DOHH2 (cell line): ENCODE data around the gene MBP.

Experiments used
- H3F3A ChIP-seq: fragments of 200-600 bp; sonication (generic), shearing (Covaris generic); 2 replicates; pipeline ENCODE4 v1.6.0; 2016; ENCODE audit warnings: antibody characterized with exemption, mild to moderate bottlenecking; ENCODE audit not compliant: control insufficient read depth, insufficient read depth
- H3K27ac ChIP-seq: fragments of 200-600 bp; sonication (generic); 2 replicates; pipeline ENCODE4 v1.5.1; 2014; ENCODE audit warnings: low read depth, mild to moderate bottlenecking, low read length, moderate library complexity
- H3K27me3 ChIP-seq: fragments of 200-600 bp; sonication (generic); 2 replicates; pipeline ENCODE4 v1.6.1; 2014; ENCODE audit warnings: mild to moderate bottlenecking, low read length, mixed read lengths; ENCODE audit not compliant: control insufficient read depth
- H3K36me3 ChIP-seq: fragments of 200-600 bp; sonication (generic); 2 replicates; pipeline ENCODE4 v1.6.1; 2014; ENCODE audit warnings: mild to moderate bottlenecking, low read length, moderate library complexity, mixed read lengths; ENCODE audit not compliant: control insufficient read depth
- H3K4me1 ChIP-seq: fragments of 200-600 bp; sonication (generic); 2 replicates; pipeline ENCODE4 v1.6.1; 2014; ENCODE audit warnings: mild to moderate bottlenecking, low read length, mixed read lengths; ENCODE audit not compliant: control insufficient read depth
- H3K4me2 ChIP-seq: fragments of 200-600 bp; sonication (generic); 2 replicates; pipeline ENCODE4 v1.6.0; 2014; ENCODE audit warnings: mild to moderate bottlenecking, low read length, moderate library complexity
- H3K4me3 ChIP-seq: fragments of 200-600 bp; sonication (generic); 2 replicates; pipeline ENCODE4 v1.5.1; 2014; ENCODE audit warnings: mild to moderate bottlenecking, low read length, mixed read lengths
- H3K79me2 ChIP-seq: fragments of 200-600 bp; sonication (generic); 2 replicates; pipeline ENCODE4 v1.6.1; 2014; ENCODE audit warnings: mild to moderate bottlenecking, low read length, mixed read lengths; ENCODE audit not compliant: control insufficient read depth
- H3K9me2 ChIP-seq: fragments of 200-600 bp; sonication (generic); replicated peaks from 2 replicates; pipeline ENCODE4 v1.6.1; 2014; ENCODE audit warnings: mild to moderate bottlenecking, low read length, mixed read lengths; ENCODE audit not compliant: control insufficient read depth
- H3K9me3 ChIP-seq: fragments of 200-600 bp; sonication (generic); 2 replicates; pipeline ENCODE4 v1.6.1; 2014; ENCODE audit warnings: antibody characterized with exemption, low read length, mixed read lengths; ENCODE audit not compliant: control insufficient read depth, insufficient read depth
- H4K20me1 ChIP-seq: fragments of 200-600 bp; sonication (generic); 2 replicates; pipeline ENCODE4 v1.6.0; 2014; ENCODE audit warnings: low read depth, mild to moderate bottlenecking, antibody characterized with exemption, low read length, moderate library complexity; ENCODE audit not compliant: control insufficient read depth, insufficient read depth
- EZH2phosphoT487 ChIP-seq: fragments of 200-600 bp; sonication (generic); IDR thresholded peaks from 2 replicates; pipeline ENCODE4 v1.6.1; 2017; ENCODE audit warnings: borderline replicate concordance, mild to moderate bottlenecking, antibody characterized with exemption, low read length, moderate library complexity, mixed read lengths
- TF ChIP-seq, protein P1 (sequence below): fragments of 200-600 bp; sonication (generic); IDR thresholded peaks from one replicate; pipeline ENCODE4 v1.5.1; 2014; ENCODE audit warnings: antibody characterized with exemption, mild to moderate bottlenecking, low read depth, low read length; ENCODE audit not compliant: poor library complexity, severe bottlenecking

The MBP gene

DNA sequence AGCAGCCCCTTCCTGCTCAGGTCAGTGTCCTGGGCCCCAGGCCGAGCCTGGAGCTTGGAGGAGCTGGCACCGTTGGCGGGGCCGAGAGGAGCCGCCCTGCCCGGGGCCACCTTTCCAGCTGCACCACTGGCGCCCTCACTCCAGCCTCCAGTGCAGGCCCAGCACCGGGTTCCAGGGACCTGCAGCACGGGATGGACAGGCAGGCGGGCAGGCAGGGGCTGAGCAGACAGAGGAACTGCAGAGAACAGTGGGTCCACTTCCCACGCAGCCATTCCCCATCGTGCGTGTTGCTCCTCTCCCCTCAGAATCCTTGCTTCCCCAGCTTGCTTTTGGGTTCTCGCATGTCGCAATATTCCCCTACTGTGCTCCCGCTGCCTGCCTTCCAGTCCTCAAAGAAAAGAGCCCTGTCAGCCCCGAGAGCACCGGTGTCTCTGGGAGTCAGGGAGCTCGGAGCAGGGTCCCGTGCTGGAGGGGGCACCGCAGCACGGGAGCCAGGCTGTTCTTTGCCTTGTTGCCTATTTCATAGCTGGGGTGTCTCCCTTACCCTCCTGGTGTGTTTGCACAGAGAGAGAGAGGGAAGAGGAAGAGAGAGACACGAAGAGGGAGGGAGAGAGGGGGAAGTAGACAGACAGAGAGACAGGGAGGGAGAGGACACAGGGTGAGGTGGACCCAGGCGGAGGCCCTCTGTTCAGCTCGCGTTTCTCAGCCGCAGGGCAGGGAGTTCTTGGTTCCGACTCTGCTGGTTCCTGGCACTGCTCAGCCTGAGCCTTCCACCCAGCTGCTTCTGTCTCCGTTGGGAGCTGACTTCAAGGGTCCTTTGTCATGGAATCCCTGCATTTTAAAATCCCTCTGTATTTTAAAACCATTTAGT is 126.0 kb downstream of the MBP start:
- H3K9me3 ChIP-seq = no peaks in the 10 kb centered on the region
- no peaks in the 10 kb centered on the region for H3K36me3 ChIP-seq
- no peaks in the 10 kb centered on the region for H3K27me3 ChIP-seq
- no peak overlapping the region for H3K4me2 ChIP-seq
- no peak overlapping the region for H3K4me3 ChIP-seq
- H3F3A ChIP-seq = no peaks in the 10 kb centered on the region
- H3K9me2 ChIP-seq = no peaks in the 10 kb centered on the region
- no peaks in the 10 kb centered on the region for H3K79me2 ChIP-seq
- peaks cover 12% of the 10 kb centered on the region for H3K4me1 ChIP-seq
- H4K20me1 ChIP-seq = no peaks in the 10 kb centered on the region
- no peak overlapping the region for H3K27ac ChIP-seq
- TF ChIP-seq, protein P1, sequence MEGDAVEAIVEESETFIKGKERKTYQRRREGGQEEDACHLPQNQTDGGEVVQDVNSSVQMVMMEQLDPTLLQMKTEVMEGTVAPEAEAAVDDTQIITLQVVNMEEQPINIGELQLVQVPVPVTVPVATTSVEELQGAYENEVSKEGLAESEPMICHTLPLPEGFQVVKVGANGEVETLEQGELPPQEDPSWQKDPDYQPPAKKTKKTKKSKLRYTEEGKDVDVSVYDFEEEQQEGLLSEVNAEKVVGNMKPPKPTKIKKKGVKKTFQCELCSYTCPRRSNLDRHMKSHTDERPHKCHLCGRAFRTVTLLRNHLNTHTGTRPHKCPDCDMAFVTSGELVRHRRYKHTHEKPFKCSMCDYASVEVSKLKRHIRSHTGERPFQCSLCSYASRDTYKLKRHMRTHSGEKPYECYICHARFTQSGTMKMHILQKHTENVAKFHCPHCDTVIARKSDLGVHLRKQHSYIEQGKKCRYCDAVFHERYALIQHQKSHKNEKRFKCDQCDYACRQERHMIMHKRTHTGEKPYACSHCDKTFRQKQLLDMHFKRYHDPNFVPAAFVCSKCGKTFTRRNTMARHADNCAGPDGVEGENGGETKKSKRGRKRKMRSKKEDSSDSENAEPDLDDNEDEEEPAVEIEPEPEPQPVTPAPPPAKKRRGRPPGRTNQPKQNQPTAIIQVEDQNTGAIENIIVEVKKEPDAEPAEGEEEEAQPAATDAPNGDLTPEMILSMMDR = no peak
- TF ChIP-seq EZH2phosphoT487 = no peak

DNA sequence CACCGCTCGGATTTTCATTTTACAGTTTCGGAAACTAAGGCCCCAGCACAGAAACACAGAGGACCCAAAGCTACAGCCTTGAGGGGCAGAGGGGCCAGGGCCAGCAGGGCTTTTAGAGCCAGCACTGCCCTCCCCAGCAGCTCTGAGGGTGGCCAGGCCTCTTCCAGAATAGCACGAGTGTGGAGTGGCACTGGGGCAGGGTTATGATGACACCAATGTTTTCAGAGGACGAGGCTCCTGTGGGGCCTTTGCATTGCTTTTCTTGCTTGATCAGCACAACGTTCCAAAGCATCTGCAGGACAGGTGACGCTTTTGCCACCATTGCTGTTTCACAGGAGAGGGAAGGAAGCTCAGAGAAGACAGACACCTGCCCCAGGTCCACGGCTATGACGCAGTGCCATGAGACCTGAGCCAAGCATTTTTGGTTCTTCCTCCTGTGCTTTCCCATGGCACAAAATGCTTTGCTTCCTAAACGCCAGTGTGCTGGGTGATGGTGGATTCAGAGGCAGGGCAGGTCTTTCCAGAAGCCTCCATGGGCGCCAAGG is 126.9 kb downstream of the MBP start:
- TF ChIP-seq EZH2phosphoT487 = no peak
- TF ChIP-seq, protein P1 = no peak
- Histone ChIP-seq H3K27me3 (no peaks in the 10 kb centered on the region), H3K4me1 (peaks cover 13% of the 10 kb centered on the region), H3K36me3 (no peaks in the 10 kb centered on the region), H3F3A (no peaks in the 10 kb centered on the region), H3K27ac (no peak overlapping the region), H3K9me3 (no peaks in the 10 kb centered on the region), H3K4me2 (no peak overlapping the region), H3K9me2 (no peaks in the 10 kb centered on the region), H3K4me3 (no peak overlapping the region), H3K79me2 (no peaks in the 10 kb centered on the region), H4K20me1 (no peaks in the 10 kb centered on the region)

- Histone ChIP-seq H4K20me1 (no peaks in the 10 kb centered on the region), H3K4me2 (no peak overlapping the region), H3F3A (no peaks in the 10 kb centered on the region), H3K4me1 (peaks cover 15% of the 10 kb centered on the region), H3K9me3 (no peaks in the 10 kb centered on the region), H3K4me3 (no peak overlapping the region), H3K27ac (no peak overlapping the region), H3K36me3 (no peaks in the 10 kb centered on the region), H3K9me2 (no peaks in the 10 kb centered on the region), H3K79me2 (no peaks in the 10 kb centered on the region), H3K27me3 (no peaks in the 10 kb centered on the region)
- no peak for TF ChIP-seq EZH2phosphoT487
- TF ChIP-seq, protein P1 = no peak
Measured at GRCh38 chr18:77004555-77005380, 127.8 kb downstream of the MBP start.
